Measurements from ENCODE around the gene OR5H1.
"Not testable (repeated sequence)": the region's sequence is repeated elsewhere in the genome, so short reads cannot be mapped to it uniquely, and the experiment has no call there.

Gene OR5H1

DNA sequence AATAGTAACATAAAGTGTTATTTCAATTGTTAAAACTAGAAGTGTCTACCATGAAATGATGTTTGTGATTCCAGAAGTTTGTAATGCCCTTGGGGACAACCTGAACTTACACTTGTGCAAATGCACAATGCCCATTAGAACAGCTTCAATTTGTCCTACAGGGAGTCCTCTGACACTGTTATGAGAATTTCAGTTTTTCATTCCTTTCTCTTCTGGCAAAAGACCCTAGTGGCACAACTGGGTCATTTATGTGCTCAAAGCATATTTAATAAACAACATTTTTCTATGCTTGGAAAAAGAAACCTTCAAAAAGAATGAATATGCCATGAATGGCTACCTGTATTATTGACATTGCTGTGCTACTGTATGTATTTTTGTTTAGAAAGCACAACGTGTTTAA lies at the start of gene OR5H1:
TSS of gene OR5H1 (plus strand) at position 301 of the 400 bp plus-strand sequence. CDS start 1,977 bp downstream, outside the sequence.
- no peak for FAIRE-seq

DNA sequence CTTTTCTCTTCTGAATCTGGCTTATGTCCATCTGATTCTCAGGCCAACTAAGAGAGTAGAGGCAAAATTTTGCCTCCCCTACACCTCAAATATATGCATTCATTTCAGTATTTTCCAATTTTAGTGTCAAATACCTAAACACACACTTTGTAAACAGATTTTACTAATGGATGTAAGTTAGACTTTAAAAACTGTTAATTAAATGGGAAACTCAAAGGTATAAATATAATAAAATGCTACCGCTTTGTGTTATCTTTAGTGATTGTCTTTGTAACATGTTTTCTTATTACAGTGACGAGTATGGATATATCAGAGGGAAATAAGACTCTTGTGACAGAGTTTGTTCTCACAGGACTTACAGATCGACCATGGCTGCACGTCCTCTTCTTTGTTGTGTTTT lies 43.6 kb upstream of the OR5H1 start, which contains the start of gene OR5AC2:
TSS of gene OR5AC2 (plus strand) at position 301 of the 400 bp plus-strand sequence. CDS start at position 301, 0 bp downstream.
- FAIRE-seq: no peak

DNA sequence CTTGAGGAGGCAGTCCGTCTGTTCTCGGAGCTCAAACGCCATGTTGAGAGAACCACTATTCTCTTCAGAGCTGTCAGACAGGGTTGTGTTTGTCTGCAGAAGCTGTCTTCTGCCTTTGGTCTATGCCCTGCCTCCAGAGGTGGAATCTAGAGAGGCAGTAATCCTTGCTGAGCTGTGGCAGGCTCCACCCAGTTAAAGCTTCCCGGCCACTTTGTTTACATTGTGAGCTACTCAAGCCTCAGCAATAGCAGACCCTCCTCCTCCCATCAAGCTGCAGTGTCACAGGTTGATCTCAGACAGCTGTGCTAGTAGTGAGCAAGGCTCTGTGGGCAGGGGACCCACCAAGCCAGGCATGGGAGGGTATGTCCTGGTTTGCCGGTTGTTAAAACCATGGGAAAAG lies 34.6 kb upstream of the OR5H1 start:
- no peak for FAIRE-seq

DNA sequence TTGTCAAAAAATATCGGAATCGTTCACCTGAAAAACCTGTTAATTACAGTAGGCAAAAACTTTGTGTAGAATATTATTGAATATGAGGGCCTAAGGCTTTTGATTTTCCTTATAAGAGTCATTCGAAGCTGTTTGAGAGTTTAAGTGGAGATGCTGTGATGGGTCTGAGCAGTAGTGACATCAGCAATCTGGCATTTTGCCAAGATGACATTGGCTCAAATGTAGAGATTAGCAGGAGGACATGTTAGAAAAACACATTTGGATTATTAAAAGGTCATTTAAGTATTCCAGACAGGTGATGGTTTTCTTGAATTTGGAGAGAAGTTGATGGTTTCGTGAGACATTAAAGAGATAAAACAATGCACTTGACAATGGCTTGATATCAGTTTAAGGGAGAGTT lies 30.7 kb upstream of the OR5H1 start:
- no peak for FAIRE-seq

DNA sequence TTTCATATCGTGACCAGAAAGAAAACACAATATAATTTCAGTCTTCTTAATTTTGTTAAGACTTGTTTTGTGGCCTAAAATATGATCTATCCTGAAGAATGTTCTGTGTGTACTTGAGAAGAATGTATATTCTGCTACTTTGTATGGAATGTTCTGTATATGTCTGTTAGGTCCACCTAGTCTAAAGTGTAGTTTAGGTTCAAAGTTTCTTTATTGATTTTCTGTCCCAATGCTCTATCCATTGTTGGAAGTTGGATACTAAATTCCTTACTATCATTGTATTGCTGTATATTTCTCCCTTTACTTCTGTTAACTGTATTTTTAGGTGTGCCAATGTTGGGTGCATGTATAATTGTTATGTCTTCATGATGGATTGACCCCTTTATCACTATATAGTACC lies 22.4 kb upstream of the OR5H1 start:
- FAIRE-seq: no peak

DNA sequence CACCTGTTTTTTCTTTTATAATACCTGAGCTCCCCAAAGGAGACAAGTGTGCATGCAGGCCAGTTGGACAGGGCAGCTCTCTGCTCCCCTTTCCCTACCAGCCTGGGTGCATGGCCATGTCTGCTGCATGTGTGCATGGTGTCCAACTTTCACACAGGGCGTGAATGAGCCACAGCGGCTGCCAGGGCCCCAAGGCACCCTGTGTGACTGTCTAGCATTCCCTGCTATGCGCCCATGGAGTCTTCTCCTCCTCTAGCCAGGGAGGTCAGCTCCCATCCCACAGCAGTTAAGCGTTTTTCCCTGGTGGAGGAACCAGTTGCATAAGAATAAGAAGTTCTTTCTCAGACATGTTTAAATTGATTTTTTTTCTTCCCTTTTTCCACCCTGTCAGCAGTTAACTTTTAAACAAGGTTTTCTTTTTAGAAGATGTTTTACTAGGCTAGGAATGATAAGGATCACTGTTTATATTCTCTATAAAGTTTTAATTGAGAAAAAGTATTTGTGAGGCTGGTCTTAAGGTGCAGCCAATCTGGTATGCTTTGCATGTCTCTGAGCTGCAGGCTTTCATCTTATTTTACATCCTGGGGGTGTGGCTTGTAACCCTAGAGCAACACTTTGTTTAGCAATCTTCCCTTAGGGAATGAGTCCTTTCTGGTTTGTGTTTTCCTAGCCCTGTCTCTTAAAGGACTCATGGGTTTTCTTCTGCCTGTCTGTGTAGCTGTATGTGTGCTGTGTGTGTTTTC lies 20.5 kb upstream of the OR5H1 start:
- no peak for FAIRE-seq

DNA sequence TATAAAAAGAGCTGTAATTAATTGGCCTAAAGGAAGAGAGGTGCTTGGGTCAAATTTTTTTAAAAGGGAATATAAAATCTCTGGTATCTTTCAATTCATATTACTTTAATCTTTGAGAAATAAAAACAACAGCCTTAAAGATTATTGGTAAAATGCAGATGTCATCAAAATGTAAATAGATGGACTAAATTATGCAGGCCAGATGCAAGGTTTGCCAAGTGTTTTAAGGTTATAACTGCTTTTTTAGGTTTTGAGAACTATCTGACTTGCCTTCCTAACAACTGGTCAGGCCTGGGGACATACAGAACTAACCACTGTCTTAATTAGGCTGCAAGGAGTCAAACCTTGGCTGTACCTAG lies 20.0 kb upstream of the OR5H1 start:
- no peak for FAIRE-seq

DNA sequence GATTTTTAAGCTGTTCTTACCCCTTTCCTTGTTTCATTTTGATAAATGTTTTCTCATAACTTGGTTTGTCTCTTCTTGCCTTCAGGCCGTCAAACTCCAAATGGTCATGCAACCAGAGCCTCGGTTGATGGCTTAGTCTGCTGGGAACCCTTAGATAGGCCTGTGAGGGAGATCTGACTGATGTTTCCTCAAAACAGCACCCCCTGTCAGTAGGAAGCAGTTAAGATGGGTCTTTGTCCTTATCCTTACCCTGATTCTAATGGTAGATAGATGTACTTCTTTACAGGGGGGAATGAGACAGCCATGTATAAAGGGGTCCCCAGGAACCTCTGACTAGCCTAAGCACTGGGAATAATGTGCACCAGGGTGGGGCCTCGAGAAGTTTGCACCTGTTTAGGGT lies 16.3 kb upstream of the OR5H1 start:
- FAIRE-seq: no peak

DNA sequence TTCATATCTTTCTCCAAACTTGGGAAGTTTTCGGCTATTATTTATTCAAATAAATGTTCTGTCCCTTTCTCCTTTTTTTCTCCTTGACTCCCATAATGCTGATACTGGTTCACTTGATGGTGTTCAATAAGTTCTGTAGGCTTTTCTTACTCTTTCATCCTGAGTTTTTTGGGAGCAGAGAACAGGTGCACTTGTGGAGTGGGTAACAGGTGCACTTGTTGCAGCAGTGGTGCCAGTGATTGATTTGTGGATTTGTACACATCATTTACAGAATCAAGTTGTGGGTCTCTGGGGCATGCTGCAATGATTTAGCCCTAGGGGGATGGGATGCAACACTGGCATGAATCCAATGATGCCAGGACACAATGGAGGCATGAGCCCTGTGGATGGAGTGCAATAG lies 14.8 kb upstream of the OR5H1 start:
- FAIRE-seq: no peak

DNA sequence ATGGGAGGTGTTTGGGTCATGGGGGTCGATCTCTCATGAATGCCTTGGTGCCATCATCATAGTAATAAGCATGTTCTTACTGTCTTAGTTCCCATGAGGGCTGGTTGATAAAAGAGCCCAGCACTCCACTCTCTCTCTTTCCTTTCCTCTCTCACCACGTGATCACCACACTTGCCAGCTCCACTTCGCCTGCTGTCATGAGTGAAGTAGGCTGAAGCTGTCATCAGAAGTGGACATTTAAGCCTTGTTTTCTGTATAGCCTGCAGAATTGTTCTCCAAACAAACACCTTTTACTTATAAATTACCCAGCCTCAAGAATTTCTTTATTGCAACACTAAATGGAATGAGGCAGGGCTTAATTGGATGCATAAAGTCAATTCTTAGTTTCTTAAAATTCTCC lies 6.1 kb downstream of the OR5H1 start:
- FAIRE-seq: no peak

DNA sequence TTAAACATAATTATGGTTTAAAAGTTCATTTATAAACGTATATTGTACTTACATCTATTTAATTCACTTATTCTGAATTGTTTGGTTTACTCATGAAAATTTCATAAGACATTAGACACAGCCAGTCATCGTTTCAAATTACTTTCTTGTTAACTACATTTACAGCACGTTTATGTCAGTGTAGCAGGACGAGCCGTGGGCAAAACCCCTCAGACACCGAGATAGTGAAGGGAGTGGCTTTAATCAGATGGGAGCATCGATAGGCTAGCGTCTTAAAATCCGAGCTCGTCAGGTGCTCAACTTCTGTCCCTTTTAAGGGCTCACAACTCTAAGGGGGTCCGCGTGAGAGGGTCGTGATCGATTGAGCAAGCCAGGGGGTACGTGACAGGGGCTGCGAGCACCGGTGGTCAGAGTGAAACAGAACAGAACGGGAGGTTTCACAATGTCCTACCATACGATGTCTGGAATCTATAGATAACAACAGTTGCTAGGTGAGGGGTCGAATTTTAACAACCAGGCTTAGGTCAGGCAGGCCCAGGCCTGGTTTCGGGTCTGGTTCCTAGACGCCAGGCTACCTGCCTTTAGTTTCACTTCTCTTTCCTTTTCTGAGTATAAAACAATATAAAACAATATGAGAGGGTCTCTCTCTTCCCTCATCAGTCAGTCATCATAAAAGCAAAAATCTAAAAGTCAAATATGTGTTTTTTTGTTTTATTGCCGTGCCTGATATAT lies 7.5 kb downstream of the OR5H1 start:
- not testable (repeated sequence) for FAIRE-seq

DNA sequence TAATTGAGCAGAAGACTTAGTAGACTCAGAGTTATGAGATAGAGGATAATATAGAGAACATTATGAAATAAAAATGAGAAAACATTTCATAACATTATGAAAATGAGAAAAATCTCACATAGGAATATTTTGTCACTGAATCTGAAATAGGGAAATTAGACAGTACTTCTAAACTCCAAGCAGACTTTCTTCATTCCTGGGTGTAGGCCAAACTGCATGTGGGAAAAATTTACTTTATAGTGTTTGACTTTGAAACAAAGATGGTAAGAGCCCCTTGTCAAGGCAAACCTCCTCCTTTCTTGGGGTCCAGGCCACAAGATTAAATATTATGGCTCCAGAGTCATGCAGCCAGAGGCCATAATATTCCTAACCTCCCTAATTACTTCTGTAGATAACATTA lies 10.0 kb downstream of the OR5H1 start:
- no peak for FAIRE-seq

DNA sequence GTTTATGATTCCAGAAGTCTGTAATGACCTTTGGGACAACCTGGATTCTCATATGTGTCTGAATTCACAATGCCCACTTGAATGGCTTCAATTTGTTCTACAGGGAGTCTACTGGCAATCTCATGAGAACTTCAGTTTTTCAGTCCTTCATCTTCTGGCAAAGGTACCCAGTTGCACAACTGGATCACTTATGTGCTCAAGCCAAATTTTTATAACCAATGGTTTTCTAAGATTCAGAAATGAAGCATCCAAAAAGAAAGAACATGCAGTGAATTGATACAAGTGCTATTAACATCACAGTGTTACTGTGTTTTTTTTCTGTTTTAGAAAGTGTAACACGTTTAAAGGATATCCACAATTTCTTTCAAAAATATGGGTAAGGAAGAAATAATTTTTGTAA lies 16.7 kb downstream of the OR5H1 start, which contains the start of gene OR5H14:
TSS of gene OR5H14 (plus strand) at position 301 of the 400 bp plus-strand sequence. CDS start 1,907 bp downstream, outside the sequence.
- FAIRE-seq: no peak

DNA sequence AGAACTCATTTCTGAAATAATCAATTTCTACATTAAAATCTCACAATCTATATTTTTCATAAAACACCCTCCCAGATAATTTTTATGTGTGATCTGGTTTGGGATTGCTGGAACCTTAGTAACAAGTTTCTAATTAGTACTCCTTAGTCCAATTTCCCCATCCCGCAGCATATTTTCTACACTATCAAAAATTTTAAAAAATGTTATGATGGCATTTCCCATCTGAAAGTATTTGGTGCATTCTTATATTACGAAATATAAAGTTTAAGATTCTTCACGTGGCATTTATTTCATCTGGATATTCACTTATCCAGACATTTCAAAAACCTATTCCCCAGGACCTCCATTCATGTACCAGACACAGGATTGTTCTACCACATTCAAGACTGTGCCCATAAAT lies 18.2 kb downstream of the OR5H1 start:
- no peak for FAIRE-seq

DNA sequence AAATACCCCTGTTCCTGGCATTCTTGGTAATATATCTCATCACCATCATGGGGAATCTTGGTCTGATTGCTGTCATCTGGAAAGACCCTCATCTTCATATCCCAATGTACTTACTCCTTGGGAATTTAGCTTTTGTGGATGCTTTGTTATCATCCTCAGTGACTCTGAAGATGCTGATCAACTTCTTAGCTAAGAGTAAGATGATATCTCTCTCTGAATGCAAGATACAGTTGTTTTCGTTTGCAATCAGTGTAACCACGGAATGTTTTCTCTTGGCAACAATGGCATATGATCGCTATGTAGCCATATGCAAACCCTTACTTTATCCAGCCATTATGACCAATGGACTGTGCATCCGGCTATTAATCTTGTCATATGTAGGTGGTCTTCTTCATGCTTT lies 18.9 kb downstream of the OR5H1 start:
- FAIRE-seq: not testable (repeated sequence)

DNA sequence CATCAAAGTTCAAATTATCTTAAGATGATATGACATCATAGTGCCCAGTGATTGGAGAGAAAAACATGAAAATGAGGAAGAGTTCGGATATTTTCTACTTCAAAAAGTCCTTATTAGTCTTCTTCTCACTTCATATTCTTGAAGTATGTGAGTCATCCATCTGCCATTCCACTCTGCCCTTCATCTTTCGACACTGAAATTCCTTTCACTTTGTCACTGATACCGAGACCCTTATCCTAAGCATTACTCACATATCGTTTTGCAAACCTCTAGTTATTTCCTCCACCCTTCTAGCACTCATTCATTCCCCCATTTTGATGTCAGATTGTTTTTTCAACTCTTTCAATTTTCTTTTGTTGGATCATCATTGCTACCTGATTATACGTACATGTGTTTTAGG lies 20.7 kb downstream of the OR5H1 start:
- no peak for FAIRE-seq

DNA sequence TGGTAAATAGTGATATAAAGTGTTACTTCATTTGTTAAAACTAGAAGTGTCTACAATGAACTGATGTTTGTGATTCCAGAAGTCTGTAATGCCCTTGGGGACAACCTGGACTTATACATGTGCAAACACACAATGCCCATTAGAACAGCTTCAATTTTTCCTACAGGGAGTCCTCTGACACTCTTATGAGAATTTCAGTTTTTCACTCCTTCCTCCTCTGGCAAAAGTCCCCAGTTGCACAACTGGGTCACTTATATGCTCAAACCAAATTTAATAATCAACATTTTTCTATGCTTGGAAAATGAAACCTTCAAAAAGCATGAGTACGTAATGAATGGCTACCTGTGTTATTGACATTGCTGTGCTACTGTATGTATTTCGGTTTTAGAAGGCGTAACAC lies 35.9 kb downstream of the OR5H1 start, which contains the start of gene OR5H15:
TSS of gene OR5H15 (plus strand) at position 301 of the 400 bp plus-strand sequence. CDS start 2,004 bp downstream, outside the sequence.
- FAIRE-seq: no peak

DNA sequence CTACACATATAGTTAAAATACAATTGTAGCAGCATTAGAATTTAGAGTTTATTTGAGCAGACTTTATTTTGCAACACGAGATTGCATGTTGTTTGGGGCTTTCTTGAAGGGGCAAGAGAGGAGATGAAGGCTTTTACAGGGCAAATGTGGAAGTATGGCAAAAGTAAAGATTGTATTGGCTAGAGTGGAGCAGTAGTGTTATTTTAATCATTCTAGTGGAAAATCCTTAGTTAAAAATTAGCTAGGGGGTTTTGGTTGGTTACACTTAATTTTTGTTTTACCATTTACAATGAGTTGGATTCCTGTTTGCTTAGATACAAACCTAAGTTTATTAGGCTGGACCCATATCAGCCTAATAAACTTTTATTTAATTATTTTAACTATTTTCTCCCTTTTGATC lies 40.5 kb downstream of the OR5H1 start:
- no peak for FAIRE-seq

DNA sequence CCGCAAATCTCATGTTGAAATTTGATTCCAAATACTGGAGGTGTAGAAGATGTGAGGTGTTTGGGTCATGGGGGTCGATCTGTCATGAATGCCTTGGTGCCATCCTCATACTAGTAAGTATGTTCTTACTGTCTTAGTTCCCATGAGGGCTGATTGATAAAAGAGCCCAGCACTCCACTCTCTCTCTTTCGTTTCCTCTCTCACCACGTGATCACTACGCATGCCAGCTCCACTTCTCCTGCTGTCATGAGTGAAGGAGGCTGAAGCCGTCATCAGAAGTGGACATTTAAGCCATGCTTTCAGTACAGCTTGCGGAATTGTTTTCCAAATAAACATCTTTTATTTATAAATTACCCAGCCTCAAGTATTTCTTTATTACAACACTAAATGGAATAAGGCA lies 42.1 kb downstream of the OR5H1 start:
- FAIRE-seq: no peak

DNA sequence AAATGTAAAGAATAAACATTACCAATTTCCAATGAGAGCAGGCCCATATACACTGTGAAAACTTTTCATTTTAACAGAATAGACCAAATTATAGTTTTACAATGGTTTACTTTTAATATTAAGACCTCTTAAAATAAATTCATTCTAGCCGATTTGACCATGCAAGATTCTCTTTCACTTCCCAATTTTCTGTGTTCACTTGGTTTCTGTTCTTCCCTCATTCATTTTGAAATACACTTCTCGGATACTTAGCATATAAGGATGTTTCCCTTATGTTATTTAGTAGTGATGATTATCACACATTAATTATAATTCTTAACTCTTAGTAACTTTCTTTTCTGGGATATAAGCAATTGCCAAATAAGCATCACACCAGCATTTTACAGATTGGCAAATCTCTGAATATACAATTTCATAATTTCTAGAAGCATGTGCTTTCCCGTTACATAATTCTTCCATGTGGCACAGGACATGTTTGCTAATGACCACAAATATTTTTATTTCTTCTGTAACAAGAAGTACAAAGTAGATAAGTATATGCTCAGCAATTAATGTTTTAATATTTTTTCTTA lies 49.9 kb downstream of the OR5H1 start:
- FAIRE-seq: no peak

DNA sequence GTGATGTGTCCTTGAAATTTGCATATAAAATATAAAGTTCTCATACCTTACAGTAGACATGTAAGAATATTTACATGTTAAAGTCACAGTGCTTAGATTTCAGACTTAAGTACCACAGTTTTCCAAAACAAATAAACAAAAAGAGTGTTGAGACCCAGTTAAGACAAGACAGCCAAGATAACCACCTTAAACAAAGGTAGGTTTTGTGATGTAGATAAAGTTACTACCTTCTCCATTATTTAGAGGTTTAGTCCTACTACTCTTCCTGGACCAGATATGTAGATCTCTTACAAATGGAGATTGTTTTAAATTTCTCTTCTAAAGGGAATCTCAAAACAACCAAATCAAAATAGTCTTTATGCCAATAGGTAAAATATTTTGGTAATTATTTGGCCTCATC lies 51.7 kb downstream of the OR5H1 start:
- no peak for FAIRE-seq

DNA sequence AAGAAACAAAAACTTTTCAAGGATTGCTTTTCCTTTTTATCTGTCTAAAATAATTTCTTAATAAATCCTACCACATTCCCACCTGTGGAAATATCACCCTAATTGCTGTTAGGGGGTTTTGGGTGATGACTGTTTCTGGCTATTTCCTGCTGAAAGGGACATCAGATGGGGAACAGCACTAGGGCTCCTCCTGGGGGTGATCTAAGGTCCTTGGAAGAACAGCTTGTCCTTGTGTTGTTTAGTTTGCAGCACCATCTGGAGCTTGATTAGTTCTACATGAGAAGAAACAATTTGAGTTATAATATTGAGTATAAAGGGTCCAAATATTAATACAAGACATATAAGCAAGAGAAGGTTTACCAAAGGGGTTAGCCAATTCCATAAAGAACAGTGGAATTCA lies 54.7 kb downstream of the OR5H1 start:
- FAIRE-seq: no peak
